Cerebellar cortex (tissue), 1 donor: Measurements from ENCODE around the gene ANXA10.
A peak's percentile ranks its signal among the peaks of the same experiment; 100 is the strongest.
"Not testable (repeated sequence)": the region's sequence is repeated elsewhere in the genome, so short reads cannot be mapped to it uniquely, and the experiment has no call there.

Experiments
- DNase-seq: peaks from one replicate; pipeline ENCODE4 v3.0.0-alpha.2; 2015; ENCODE audit warnings: low spot score

ANXA10 gene

DNA sequence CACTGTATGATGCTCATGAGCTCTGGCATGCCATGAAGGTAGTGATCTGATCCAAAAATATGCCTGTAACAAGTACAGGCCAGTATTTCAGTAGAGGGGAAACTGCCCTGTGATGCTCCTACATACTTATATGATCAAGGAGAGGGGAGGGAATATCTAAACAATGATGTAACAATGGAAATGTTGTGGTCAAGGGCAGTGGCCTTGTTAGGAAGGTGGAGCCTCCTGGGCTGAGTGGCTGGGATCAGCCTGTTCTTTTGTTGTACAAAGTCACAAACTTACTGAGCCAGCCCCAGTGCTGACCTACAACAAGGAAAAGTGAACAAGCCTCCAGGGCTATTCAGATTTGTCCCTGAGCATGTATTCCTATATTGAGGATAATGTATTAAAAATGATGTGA lies 70.3 kb downstream of the ANXA10 start:
- DNase-seq = no peak

DNA sequence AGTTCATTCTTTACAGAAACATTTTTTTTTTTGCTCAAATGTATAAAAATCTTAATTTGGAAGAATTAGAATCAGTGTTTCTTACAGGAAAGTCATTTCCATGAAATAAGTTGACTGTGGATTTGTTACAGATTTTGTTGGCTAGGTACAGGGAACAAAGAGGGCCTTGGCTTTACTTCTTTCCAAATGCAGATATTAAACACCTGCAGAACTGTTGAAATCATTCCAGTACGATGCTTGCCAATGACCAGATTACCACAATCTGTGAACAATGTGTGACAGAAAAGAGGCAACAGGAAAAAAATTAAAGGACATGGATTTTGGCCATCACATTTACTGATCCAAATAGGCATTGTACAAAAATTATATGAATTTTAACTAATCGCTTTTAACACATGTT lies 70.8 kb downstream of the ANXA10 start:
- DNase-seq = peak; percentile 63

DNA sequence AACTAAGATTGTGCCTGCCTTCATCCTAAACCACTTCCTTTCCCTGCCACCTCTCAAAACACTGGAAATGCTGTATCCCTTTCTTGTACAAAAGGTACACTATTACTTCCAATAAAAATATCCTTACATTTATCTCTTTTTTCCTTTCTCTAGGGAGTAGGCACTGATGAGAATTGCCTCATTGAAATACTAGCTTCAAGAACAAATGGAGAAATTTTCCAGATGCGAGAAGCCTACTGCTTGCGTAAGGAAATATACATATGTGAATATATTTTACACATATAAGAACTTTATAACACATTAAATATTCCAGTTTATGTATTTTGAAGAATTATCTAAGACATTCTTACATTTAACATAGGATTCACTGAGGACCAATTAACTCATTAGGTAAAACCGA lies 71.7 kb downstream of the ANXA10 start:
- DNase-seq = no peak

DNA sequence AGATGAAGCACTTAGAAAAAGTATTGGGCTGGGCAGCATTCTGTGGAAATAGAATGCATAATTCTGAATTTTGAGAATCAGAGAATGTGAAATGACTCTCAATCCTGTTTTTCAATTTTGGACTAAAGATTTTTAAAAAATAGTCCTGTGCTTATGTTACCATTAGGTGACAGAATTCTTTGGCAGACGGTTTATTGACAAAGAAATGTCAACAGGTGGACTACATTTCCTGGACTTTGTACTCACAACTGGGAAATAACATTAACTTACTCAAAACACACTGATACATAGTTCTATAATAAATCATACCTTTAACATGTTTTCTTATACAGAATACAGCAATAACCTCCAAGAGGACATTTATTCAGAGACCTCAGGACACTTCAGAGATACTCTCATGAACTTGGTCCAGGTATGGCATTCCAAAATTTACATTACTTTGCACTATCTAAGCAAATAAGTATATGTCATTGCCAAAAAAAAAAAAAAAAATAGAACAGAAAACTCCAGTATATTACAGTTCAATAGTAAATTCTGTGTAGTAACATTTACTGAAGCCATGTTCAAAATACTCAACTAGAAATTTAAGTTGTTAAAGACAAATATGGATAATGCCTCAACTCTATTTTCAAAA lies 72.7 kb downstream of the ANXA10 start:
- DNase-seq = no peak

DNA sequence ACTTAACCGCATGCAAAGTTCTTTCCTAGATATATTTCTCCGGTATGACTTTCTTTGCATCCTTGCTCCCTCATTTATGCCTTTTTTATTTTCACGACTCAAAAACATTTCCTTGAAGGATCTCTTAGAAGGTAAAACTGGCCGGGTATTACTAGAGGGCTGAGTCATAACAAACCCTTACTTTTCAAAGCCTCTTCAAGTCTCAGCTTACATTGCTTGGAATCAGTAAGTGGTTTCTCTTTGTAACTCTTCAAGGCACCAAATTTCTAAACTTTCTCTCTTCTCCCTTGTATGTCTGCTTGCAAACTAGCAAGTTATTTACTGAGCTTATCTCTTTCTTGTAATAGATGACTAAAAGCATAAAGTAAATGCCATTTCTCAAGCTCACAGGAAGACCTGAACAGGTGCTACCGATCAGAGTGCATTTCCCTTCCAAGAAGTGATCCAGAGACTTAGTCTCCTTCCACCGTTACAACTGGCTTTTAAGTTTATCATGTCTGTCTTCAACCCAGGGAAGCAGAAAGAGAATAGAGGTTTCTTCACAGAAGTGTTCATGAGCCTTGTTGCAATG lies 75.5 kb downstream of the ANXA10 start:
- DNase-seq = no peak

DNA sequence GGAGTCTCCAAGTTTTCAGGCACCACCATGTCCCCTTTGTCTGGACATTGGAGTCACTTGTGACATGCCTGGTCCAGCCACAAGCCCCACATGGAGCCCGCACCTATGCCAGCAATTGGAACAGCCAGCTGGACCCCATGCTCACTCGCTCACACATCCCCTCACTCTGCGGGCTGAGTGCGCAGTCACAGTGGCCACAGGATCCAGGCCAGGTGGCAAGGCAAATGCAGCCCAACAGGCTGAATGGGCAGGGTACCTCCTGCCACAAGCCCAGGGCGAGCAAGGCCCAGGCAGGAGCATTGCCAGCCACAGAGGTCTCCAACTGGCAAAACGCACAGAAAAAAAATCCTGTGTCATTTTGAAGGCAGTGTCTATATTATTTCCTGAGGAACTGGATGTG lies 82.0 kb downstream of the ANXA10 start:
- no peak for DNase-seq

DNA sequence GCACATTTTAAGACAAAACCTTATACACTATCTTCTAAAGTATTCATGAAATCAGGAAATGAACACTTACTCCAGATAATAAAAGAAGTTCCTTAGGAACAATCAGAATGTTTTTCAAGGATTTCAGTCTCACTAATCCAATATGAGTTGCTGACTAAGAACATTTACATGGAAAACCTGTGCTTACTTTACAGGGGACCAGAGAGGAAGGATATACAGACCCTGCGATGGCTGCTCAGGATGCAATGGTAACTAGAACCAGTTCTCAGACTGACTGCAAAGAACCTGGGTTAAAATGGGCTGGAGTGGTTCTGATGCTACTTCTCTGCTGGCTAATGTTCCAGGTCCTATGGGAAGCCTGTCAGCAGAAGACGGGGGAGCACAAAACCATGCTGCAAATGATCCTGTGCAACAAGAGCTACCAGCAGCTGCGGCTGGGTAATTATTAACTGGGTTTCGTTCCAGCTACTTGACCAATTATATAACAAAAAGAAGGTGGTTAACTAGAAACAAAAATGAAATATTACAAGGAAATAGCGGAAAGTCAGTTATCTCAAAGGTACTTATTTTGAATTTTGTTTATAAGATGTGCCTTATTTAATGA lies 85.3 kb downstream of the ANXA10 start:
- DNase-seq = no peak

DNA sequence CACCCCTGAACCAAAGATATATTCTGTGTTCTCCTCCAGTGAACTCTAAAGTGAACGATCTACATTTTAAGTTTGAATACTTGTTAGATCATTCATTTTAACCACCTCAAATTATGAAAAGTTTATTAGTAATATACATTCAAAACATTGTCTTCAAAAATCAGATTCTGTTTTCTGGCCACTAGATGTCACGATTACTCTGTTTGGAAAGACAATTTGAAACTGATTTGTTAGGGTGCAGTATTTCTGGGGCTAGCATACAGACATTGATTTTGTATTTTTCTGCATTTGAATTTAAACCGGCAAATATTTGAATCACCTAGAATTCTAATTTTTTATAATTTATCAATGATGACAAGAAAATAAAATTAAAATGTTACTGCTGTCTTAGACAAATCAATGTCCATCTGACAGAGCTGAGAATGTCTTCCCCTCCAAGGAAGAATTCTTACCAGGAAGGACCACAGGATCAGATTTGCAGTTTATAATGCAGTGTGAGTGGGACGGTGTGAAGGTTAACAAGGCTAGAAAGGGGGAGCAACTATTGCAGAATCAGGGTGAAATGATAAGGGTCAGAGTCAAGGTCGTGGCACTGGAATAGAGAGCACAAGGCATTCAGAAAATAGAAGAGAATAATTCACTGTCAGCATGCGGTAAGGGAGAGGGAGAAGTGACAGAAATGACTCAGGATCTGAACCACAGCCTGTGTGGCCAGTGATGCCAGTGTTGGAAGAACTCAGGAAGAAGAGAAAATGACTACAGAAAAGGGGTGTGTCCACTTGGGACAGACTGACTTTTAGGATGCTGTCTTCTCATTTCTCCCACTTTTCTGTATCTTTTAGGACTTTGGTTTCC lies 91.6 kb downstream of the ANXA10 start:
- peak; percentile 20 for DNase-seq

DNA sequence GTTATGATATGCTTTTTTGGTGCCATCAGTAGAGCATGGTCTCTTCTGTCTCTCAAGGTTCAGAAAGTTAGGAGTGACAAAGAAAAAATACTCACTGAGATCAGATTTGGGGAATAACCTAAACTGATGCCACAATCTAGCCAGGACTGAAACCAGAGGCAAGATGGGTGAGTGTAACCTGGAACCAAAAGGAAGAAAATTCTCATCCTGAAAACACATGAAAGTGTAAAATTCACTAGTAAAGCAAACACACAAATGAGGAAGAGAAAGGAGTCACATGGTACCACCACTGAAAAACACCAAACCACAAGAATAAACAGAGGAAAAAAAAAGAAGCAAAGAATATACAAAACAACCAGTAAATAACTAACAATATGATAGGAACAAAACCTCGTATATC lies 96.4 kb downstream of the ANXA10 start:
- no peak for DNase-seq

DNA sequence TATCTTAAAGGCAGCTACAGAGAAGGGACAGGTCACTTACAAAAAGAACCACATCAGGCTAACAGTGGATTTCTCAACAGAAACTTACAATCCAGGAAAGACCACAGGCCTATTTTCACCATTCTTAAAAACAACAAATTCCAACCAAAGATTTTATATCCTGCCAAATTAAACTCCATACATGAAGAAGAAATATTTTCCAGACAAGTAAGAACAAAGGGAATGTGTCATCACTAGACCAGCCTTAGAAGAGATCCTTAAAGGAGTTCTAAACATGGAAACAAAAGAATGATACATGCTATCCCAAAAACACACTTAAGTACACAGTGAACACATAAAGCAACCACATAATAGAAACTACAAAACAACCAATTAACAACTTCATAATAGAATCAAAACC lies 105.6 kb downstream of the ANXA10 start:
- no peak for DNase-seq

DNA sequence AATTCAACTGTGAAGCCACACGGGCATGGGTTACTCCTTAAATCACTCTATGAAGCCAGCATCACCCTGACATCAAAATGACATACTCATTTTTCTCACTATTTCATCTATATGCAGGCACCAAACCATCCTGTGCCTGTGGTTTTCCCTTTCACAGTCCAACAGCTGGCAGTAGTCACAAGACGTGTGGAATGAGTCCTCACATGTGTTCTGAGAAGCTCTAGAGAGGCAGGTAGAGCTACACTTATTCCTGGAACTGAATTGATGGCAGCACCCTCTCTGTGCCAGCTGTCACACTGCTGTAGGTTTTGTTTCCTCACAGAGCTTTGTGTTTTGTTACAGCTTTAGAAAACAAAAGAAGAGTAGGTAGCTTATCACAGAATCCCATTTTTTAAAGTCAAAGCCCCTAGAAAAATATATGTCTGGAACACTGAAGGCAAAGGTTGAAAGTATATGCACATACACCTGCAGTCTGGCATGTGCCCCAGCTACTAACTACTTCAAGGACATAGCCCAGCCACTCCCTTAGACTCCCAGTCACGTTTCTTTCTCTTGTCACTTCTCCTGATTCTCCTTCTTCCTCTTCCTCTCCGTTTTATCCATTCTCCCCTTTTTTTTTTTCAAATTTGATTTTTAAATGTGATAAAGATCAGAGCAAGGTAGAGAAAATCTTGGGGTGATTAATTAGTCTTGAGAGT lies 107.1 kb downstream of the ANXA10 start:
- DNase-seq = no peak

DNA sequence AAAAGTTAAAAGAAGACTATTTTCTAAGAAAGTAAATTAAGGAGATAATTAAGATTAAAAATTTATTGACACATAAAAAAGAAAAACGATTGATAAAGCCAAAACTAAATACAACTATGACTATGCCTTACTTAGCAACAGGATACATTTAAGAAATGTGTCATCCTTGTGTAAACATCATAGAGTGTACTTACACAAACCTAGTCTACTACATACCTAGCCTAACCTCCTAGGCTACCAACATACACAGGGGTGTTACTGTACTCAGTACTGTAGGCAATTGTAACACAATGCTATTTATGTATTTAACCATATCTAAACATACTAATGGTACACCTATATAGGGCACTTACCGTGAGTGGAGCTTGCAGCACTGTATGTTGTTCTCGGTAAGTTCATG lies 108.3 kb downstream of the ANXA10 start:
- no peak for DNase-seq

DNA sequence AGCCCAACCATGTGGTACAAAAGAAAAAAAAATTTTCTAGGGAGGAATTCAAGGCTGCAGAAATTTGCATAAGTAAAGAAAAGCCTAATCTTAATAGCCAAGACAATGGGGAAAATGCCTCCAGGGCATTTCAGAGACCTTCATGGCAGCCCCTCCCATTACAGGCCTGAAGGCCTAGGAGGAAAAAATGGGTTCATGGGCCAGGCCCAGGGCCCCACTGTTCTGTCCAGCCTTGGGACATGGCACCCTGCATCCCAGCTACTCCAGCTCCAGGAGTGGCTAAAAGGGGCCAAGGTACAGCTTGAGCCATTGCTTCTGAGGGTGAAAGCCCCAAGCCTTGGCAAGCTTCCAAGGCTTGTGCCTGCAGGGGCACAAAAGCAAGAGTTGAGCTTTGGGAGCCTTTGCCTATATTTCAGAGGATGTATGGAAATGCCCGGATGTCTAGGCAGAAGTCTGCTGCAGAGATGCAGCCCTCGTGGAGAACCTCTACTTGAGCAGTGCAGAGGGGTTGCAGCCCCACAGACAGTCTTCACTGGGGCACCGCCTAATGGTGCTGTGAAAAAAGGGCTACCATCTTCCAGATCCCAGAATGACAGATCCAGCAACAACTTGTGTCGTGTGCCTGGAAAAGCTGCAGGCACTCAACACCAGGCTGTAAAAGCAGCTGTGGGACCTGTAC lies 111.0 kb downstream of the ANXA10 start:
- DNase-seq = no peak

DNA sequence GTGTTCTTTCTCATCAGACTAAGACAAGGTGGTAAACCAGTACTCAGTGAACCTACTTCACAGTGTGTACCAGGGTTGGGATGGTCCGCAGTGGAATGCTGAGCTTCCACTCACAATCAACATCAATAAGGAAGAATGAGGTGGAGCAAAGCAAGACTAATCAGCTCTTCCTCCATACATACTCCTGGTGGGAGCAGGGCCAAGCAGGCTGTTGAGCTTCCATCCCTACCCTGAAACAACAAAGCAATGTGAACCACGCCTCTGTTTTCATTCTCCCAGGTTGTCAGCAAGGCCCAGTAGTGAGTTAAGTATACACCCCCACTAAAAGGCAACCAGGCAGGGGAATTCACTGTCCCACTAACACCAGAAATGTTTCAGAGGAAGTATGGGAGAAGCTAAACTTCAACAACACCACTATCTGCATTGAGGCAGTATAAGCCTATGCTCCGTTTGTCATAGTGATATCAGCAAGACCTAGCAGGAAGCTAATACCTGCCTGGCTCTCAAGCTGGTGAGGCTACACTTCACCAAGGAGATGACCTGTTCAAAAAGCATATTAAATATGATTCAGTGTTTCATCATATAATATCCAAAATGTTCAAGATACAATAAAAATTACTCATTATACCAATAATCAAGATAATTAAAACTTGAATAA lies 116.7 kb downstream of the ANXA10 start:
- no peak for DNase-seq

DNA sequence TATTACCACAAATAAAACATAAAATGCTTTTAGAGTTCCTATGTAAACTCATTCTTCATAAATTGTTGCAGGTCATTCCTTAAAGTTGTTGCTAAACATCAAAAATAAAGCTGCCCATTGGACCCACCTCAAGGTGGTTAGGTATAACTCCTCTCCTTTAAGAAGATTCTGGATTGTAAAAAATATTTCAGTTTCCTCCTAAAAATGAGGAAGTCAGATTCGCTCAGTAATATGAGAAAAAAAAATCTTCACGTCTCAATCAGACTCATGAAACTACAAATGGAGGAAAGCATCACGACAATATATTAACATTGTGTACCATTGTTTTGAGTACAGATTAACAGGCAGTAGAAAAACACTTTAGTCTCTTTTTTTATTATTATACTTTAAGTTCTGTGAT lies 120.3 kb downstream of the ANXA10 start:
- DNase-seq = no peak

DNA sequence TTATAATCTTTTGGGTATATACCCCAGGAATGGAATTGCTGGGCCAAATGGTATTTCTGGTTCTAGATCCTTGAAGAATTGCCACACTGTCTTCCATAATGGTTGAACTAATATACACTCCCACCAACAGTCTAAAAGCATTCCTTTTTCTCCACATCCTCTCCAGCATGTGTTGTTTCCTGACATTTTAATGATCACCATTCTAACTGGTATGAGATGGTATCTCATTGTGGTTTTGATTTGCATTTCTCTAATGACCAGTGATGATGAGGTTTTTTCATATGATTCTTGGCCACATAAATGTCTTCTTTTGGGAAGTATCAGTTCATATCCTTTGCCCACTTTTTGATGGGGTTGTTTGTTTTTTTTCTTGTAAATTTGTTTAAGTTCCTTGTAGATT lies 121.2 kb downstream of the ANXA10 start:
- DNase-seq = not testable (repeated sequence)

DNA sequence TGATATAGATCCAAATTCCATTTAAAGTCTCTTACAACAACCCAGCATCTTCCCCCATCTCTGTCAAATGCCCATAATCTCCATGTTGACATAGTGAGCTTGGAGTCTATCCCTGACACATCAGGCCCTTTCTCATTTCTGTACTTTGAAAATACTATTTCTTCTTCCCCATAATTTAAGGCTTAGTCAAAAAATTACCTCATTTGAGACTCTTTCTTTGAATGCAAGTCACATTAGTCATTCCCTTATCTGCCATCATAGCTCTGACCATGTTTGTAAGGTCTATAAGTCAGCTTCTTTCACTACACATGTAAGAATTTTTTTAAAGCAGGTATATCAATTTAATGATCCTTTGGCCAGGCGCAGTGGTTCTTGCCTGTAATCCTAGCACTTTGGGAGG lies 126.3 kb downstream of the ANXA10 start:
- DNase-seq = no peak

DNA sequence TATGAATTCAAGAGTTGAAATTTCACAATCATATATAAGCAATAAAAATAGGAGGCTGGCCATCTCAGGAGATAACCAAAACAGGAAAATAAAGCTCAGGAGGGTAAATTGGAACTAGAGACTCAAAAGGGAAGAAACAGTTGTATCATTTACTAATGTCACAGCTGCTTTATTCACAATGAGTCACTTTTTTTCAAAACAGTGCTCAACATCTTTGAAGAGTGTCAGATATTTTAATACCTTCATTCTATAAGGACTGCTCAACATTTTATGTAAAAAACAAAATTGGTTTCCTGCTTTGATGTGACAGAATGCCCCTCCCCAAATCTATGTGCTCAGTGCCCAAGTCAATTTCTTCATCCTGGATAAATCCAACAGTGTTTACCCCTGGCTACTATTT lies 128.6 kb downstream of the ANXA10 start:
- no peak for DNase-seq

DNA sequence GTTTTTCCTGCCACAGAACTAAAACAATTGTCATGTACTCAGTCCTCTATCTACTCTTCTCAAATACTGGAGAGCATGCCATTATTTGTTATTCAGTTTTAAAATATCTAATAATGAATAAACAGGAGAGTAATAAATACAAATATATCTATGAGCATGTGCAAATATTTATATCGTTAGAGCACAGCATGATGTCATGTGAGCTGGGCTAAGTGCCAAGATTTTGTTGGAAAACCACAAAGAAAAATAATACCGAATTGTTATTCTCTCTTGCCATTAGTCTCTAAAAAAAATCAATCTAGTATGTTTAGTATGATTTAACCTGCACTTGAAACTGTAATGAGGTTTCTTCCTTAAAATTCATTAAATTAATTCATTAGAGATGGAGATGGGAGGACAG lies 129.0 kb downstream of the ANXA10 start:
- DNase-seq = no peak
